Stimulated activated CD8-positive, alpha-beta memory T cell treated with anti-CD3 and anti-CD28 coated beads, Interleukin-4, amount 100 ng/mL, for 48 hours (primary cell): ENCODE results near the gene NUDT3.
"Not testable (repeated sequence)": the region's sequence is repeated elsewhere in the genome, so short reads cannot be mapped to it uniquely, and the experiment has no call there.

Source experiments
- DNase-seq: peaks from one replicate; pipeline ENCODE4 v3.0.0-alpha.2; 2020

Gene NUDT3

GRCh38 chr6:34340906-34341480, 51.5 kb downstream of the NUDT3 start:
- no peak for DNase-seq

GRCh38 chr6:34340394-34340793, 52.1 kb downstream of the NUDT3 start:
- DNase-seq, result no peak

GRCh38 chr6:34339971-34340370, 52.5 kb downstream of the NUDT3 start:
- DNase-seq, result no peak

GRCh38 chr6:34339432-34339831, 53.0 kb downstream of the NUDT3 start:
- DNase-seq, result no peak

- DNase-seq, result no peak
These were observed 53.7 kb downstream of the NUDT3 start for GRCh38 chr6:34338811-34339210.

GRCh38 chr6:34338377-34338776, 54.1 kb downstream of the NUDT3 start:
- no peak for DNase-seq

- no peak for DNase-seq
These were observed 57.6 kb downstream of the NUDT3 start for GRCh38 chr6:34334796-34335416.

GRCh38 chr6:34333858-34334257, 58.6 kb downstream of the NUDT3 start:
- DNase-seq, result no peak

GRCh38 chr6:34332251-34333198, 59.9 kb downstream of the NUDT3 start:
- no peak for DNase-seq

GRCh38 chr6:34331371-34332050, 61.0 kb downstream of the NUDT3 start:
- no peak for DNase-seq

GRCh38 chr6:34329814-34330213, 62.7 kb downstream of the NUDT3 start:
- DNase-seq, result not testable (repeated sequence)

GRCh38 chr6:34328969-34329368, 63.5 kb downstream of the NUDT3 start:
- no peak for DNase-seq

- DNase-seq, result not testable (repeated sequence)
These were observed 64.9 kb downstream of the NUDT3 start for GRCh38 chr6:34327313-34328205.

- DNase-seq, result no peak
These were observed 66.8 kb downstream of the NUDT3 start for GRCh38 chr6:34325633-34326032.

- no peak for DNase-seq
These were observed 67.6 kb downstream of the NUDT3 start for GRCh38 chr6:34324738-34325444.

GRCh38 chr6:34324221-34324620, 68.2 kb downstream of the NUDT3 start:
- not testable (repeated sequence) for DNase-seq

GRCh38 chr6:34323300-34323699, 69.2 kb downstream of the NUDT3 start:
- no peak for DNase-seq

GRCh38 chr6:34322732-34323131, 69.7 kb downstream of the NUDT3 start:
- DNase-seq, result no peak

GRCh38 chr6:34321821-34322220, 70.6 kb downstream of the NUDT3 start:
- DNase-seq, result no peak

- DNase-seq, result no peak
These were observed 73.0 kb downstream of the NUDT3 start for GRCh38 chr6:34319471-34319885.
